Mucosa of descending colon (tissue), 3 donors: ENCODE measurements around the gene SLC6A16. TPM values are rescaled to one million over a fixed set of nuclear protein-coding genes. Genes with fewer than 3 reads are reported as not detected.

ENCODE experiments used
- ATAC-seq: fragments of 200-7000 bp; cut with Tn5 transposase; one replicate; pipeline ENCODE4 v1.9.1; 2020; ENCODE audit warnings: mild to moderate bottlenecking, moderate library complexity
- DNase-seq, 3 donors: peaks; one replicate each; pipeline ENCODE4 v3.0.0-alpha.2; 2020
- H3K36me3 ChIP-seq: fragments of 200-600 bp; one replicate; pipeline ENCODE4 v1.8.0; 2021; ENCODE audit warnings: low read depth, mild to moderate bottlenecking
- H3K4me1 ChIP-seq: fragments of 200-600 bp; one replicate; pipeline ENCODE4 v1.8.0; 2021; ENCODE audit warnings: low read depth, mild to moderate bottlenecking
- H3K4me3 ChIP-seq: fragments of 200-600 bp; one replicate; pipeline ENCODE4 v1.8.0; 2021; ENCODE audit warnings: mild to moderate bottlenecking
- H3K9me3 ChIP-seq: fragments of 200-600 bp; one replicate; pipeline ENCODE4 v1.8.0; 2021; ENCODE audit warnings: mild to moderate bottlenecking
- intact Hi-C, 2 donors: fragments of 100-400 bp; cut with DNase I in 1 of 2; cut with micrococcal nuclease in 1 of 2; formaldehyde crosslinking; loops; one replicate each; pipeline versions ENCODE4 v1.11.0 to v1.11.1; 2022; cut with DNase I, micrococcal nuclease
- total RNA-seq, 3 donors: library from RNA; stranded (reverse); fragmentation: NEBNext Ultra II Directional in 2 of 3; extraction: Animal tissue kit (Norgen Biotek cat#: 25700) in 2 of 3; gene quantifications; one replicate each; pipeline versions ENCODE4 v1.2.1 to v1.2.4, GENCODE V29; 2021 to 2023
- TF ChIP-seq, protein P1 (sequence below): fragments of 200-600 bp; IDR thresholded peaks from one replicate; pipeline ENCODE4 v1.8.0; 2022; ENCODE audit warnings: antibody characterized with exemption, mild to moderate bottlenecking
- donor health status: DM: no; HTN: no; CAD: no; lungs with moderate emphysema.
- donor health status: DM: no; HTN: no; CAD: no.
- donor health status: DM: no; HTN: yes; CAD: no.

Gene SLC6A16
- total RNA-seq, 3 donors from 2014 or later = 0.36 to 3.7 (median 0.52) TPM

DNA sequence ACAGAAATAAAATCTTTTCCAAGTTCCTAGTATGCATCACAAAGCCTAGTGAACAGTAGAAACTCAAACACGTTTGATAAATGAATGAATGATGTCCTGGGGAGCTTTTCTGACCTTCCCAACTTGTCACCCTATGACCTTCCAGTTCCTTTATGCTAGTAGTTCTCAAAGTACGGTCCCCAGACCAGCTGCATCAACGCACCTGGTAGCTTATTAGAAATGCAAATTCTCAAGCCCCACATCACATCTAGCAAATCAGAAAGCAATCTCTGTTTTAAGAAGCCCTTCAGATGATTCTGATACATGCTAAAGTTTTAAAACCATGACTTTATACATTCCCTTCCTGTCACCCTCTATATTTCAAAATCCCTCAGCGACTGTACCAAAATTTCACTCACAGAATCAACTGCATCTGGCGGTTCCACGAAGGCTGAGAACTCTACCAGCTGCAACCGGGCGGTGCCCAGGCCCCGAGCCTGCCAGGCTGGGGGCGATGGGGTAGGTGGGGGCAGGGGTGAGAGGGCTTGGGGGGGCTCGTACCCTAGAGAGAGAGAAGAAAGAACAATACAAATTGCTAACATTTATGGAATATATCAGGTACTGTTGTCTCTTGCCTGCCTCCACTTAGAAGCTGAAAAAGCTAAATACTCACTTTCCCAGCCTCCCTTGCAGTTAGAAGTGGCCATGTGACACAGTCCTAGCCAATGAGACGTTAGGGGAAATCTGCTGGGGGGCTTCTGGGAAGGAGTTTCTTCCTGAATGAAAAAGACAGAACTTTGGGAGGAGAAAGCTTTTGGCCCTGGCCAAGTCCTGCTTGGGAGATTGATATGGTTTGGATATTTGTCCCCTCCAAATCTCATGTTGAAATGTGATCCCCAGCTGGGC, 23.6 kb upstream of the SLC6A16 start:
- H3K4me1 ChIP-seq = no peaks in the 10 kb centered on the region
- no peaks in the 10 kb centered on the region for H3K36me3 ChIP-seq
- intact Hi-C loops = no loop called here
- no peak overlapping the region for H3K4me3 ChIP-seq
- DNase-seq (no peak), ATAC-seq (no peak)
- TF ChIP-seq, protein P1, sequence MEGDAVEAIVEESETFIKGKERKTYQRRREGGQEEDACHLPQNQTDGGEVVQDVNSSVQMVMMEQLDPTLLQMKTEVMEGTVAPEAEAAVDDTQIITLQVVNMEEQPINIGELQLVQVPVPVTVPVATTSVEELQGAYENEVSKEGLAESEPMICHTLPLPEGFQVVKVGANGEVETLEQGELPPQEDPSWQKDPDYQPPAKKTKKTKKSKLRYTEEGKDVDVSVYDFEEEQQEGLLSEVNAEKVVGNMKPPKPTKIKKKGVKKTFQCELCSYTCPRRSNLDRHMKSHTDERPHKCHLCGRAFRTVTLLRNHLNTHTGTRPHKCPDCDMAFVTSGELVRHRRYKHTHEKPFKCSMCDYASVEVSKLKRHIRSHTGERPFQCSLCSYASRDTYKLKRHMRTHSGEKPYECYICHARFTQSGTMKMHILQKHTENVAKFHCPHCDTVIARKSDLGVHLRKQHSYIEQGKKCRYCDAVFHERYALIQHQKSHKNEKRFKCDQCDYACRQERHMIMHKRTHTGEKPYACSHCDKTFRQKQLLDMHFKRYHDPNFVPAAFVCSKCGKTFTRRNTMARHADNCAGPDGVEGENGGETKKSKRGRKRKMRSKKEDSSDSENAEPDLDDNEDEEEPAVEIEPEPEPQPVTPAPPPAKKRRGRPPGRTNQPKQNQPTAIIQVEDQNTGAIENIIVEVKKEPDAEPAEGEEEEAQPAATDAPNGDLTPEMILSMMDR = no peak
- no peaks in the 10 kb centered on the region for H3K9me3 ChIP-seq

DNA sequence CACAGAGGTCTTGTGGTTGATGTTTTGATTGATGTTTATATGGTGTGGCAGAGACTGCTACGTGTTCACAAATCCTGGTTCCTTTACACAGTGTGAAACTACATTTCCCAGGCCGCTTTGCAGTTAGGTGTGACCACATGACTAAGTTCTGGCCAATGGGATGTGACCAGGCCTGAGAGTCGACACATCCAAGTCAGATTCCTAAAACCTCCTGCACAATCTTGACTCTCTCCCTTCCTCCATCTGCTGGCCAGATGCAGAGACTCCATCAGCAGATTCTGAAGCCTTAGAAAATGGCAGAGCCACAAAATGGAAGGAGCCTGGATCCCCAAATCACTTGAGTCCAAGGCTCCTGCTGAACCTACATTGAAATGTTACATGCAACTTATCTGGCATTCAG, 22.8 kb upstream of the SLC6A16 start:
- Histone ChIP-seq H3K4me1 (no peaks in the 10 kb centered on the region), H3K9me3 (no peaks in the 10 kb centered on the region), H3K4me3 (no peak overlapping the region), H3K36me3 (no peaks in the 10 kb centered on the region)
- ATAC-seq = peak; percentile 72
- intact Hi-C loops = no loop called here
- TF ChIP-seq, protein P1 = no peak
- peak in 1 of 3 donors; percentile 40 for DNase-seq

DNA sequence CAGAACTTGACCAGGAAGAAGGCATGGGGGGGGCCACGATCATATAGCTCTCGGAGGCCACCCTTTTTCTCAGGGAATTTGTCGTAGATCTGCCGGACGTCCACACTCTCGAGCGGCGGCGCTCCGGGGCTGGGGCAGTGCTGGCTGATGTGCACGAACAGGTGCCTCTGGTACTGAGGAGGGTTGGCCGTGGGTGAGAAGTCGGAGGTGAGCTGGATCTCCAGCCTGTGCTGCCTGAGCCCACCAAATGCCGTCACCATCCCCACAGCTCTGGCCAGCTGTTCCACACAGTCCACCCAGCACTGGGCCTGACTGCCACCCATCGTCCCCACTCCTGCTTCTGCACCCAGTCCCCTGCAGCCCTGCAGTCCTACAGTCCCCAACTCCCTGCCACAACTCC, 22.2 kb upstream of the SLC6A16 start:
- TF ChIP-seq, protein P1 = no peak
- H3K4me1 ChIP-seq = no peaks in the 10 kb centered on the region
- H3K9me3 ChIP-seq = no peaks in the 10 kb centered on the region
- DNase-seq = no peak
- intact Hi-C loops = no loop called here
- ATAC-seq = no peak
- no peaks in the 10 kb centered on the region for H3K36me3 ChIP-seq
- H3K4me3 ChIP-seq = no peak overlapping the region

DNA sequence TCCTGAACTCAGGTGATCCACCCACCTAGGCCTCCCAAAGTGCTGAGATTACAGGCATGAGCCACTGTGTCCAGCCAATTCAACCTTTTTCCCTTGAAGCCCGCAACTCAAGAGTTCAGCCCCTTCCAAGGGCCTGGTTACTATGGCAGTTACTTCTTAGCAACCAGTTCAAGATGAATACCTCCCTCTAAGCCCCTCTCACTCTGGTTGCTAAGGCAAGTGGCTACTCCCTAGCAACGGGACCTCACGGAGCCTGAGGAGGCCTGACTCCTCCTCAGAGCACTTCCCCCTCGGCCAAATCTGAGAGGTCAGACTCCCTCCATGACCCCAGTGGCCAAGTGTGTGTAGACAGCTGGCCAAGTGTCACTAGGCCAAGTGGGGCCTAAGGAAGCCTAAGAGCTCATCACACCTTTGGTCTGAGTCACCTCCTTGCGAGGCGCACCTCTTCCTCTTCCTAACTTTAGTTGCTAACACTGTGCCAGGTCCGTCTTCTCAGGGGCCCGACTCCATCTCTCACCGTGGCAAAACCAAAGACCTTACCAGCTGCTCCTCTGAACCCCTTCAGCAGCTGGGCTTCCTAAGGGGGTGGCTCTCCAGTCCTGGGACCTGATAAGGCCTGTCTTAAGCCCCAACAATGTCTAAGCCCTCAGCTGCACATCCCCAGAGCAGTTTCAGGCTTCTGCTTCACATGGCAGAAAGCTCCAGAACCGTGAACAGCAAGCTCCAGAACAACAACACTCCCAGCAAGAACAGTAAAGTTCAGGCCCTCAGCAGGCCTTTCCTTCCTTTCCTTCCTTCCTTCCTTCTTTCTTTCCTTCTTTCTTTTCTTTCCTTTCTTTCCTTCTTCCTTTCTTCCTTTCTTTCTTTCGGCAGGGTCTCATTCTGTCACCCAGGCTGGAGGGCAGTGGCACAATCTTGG, 19.8 kb upstream of the SLC6A16 start:
- TF ChIP-seq, protein P1 = no peak
- DNase-seq (no peak), ATAC-seq (no peak)
- peaks cover 8% of the 10 kb centered on the region for H3K4me1 ChIP-seq
- intact Hi-C loops = no loop called here
- no peaks in the 10 kb centered on the region for H3K36me3 ChIP-seq
- H3K9me3 ChIP-seq = no peaks in the 10 kb centered on the region
- no peak overlapping the region for H3K4me3 ChIP-seq

DNA sequence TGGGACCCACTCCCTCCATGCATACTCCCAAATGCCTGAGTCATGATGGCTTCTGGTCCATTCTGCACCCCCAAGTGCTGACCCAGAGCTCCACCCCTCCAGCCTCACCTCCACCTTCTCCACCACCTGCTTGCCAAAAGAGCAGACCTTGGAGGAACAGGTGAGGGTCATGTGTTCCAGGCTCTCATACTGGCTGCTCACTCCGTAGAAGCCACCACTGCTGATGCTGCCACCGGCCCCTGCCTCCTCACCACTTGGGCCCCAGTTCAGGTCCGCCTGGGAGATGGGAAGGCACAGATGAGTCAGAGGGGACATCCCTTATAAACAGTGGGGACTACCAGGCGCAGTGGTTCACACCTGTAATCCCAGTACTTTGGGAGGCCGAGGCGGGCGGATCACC, 18.1 kb upstream of the SLC6A16 start:
- DNase-seq (no peak), ATAC-seq (no peak)
- intact Hi-C loops = no loop called here
- TF ChIP-seq, protein P1 = no peak
- Histone ChIP-seq H3K4me1 (peaks cover 19% of the 10 kb centered on the region), H3K4me3 (no peak overlapping the region), H3K9me3 (no peaks in the 10 kb centered on the region), H3K36me3 (no peaks in the 10 kb centered on the region)
